CD8-positive, alpha-beta memory T cell (primary cell): ENCODE results near the gene ZNF426. TPM values are rescaled to one million over a fixed set of nuclear protein-coding genes. Genes with fewer than 3 reads are reported as not detected.
"Not testable (repeated sequence)": the region's sequence is repeated elsewhere in the genome, so short reads cannot be mapped to it uniquely, and the experiment has no call there.

Experiments used
- CTCF ChIA-PET: fragments of 350-600 bp; sonication (Branson Sonifier 250); formaldehyde crosslinking; loops from one replicate; lab custom pipeline; 2021; ENCODE audit warnings: antibody characterized with exemption; lab: Charles Lee
- POLR2A ChIA-PET: fragments of 350-600 bp; sonication (Branson Sonifier 250); formaldehyde crosslinking; loops from one replicate; lab custom pipeline; 2021; ENCODE audit warnings: antibody characterized with exemption; lab: Charles Lee
- DNase-seq, 5 donors: peaks; one replicate each; pipeline versions ENCODE4 v3.0.0 to v3.0.0-alpha.2; 2020 to 2022; ENCODE audit warnings: mixed read lengths in 1 of 5
- H3K27ac ChIP-seq: one replicate; pipeline ENCODE4 v1.7.0; 2013; ENCODE audit warnings: low read depth, mild to moderate bottlenecking, low read length, moderate library complexity
- H3K27me3 ChIP-seq: 2 replicates; pipeline ENCODE4 v1.7.0; 2013; ENCODE audit warnings: low read length, mild to moderate bottlenecking; ENCODE audit not compliant: insufficient read depth, poor library complexity, severe bottlenecking
- H3K36me3 ChIP-seq: 2 replicates; pipeline ENCODE4 v1.7.0; 2013; ENCODE audit warnings: mild to moderate bottlenecking, low read length, moderate library complexity; ENCODE audit not compliant: insufficient read depth
- H3K4me1 ChIP-seq: 2 replicates; pipeline ENCODE4 v1.7.0; 2013; ENCODE audit warnings: mild to moderate bottlenecking, low read length, moderate library complexity; ENCODE audit not compliant: insufficient read depth
- H3K4me3 ChIP-seq: 2 replicates; pipeline ENCODE4 v1.7.0; 2013; ENCODE audit warnings: mild to moderate bottlenecking, low read length
- H3K9me3 ChIP-seq: 2 replicates; pipeline ENCODE4 v1.7.0; 2013; ENCODE audit warnings: mild to moderate bottlenecking, low read length
- H3K27ac Mint-ChIP-seq, 8 donors: one replicate each; pipeline ENCODE4 v1.8.0; 2020 to 2021; ENCODE audit warnings: mixed read lengths in 8 of 8, mild to moderate bottlenecking in 6 of 8, inconsistent platforms in 3 of 8, moderate library complexity in 3 of 8
- H3K27me3 Mint-ChIP-seq, 2 donors: one replicate each; pipeline ENCODE4 v1.8.0; 2020 to 2021; ENCODE audit warnings: mixed read lengths in 2 of 2, mild to moderate bottlenecking in 1 of 2, moderate library complexity in 1 of 2
- H3K36me3 Mint-ChIP-seq, 3 donors: one replicate each; pipeline ENCODE4 v1.8.0; 2020 to 2021; ENCODE audit warnings: mixed read lengths in 3 of 3, inconsistent platforms in 1 of 3, mild to moderate bottlenecking in 1 of 3
- H3K4me1 Mint-ChIP-seq, 3 donors: one replicate each; pipeline ENCODE4 v1.8.0; 2020 to 2021; ENCODE audit warnings: mixed read lengths in 3 of 3, inconsistent platforms in 1 of 3, mild to moderate bottlenecking in 1 of 3
- H3K4me3 Mint-ChIP-seq, 7 donors: one replicate each; pipeline ENCODE4 v1.8.0; 2020 to 2021; ENCODE audit warnings: mixed read lengths in 7 of 7, mild to moderate bottlenecking in 6 of 7, moderate library complexity in 4 of 7, inconsistent platforms in 2 of 7
- H3K9me3 Mint-ChIP-seq, 5 donors: one replicate each; pipeline ENCODE4 v1.8.0; 2020 to 2022; ENCODE audit warnings: mixed read lengths in 5 of 5, mild to moderate bottlenecking in 3 of 5, moderate library complexity in 2 of 5, inconsistent platforms in 1 of 5
- polyA plus RNA-seq: library from polyadenylated mRNA; unstranded; fragments of 300-500 nt; fragmentation: Illumina TruSeq; gene quantifications from one replicate; pipeline ENCODE4 v1.2.3, GENCODE V29; 2021
- total RNA-seq, 2 experiments: library from RNA; stranded (reverse); gene quantifications; one replicate each; pipeline ENCODE4 v1.2.3, GENCODE V29; 2021

ZNF426 gene
- total and polyA plus RNA-seq, 3 experiments from 2014 or later, result 17.9 to 18.7 (median 18.5) TPM

- H3K9me3 Mint-ChIP-seq, result peaks cover 43 to 95% (median 91%) of the 10 kb centered on the region in 5 donors
- peaks cover 0 to 4% (median 0%) of the 10 kb centered on the region in 3 donors for H3K4me1 Mint-ChIP-seq
- H3K27me3 Mint-ChIP-seq, result no peaks in the 10 kb centered on the region
- H3K36me3 ChIP-seq, result peaks cover 56% of the 10 kb centered on the region
- DNase-seq, result no peak
- H3K27me3 ChIP-seq, result no peaks in the 10 kb centered on the region
- no peaks in the 10 kb centered on the region for H3K4me1 ChIP-seq
- CTCF ChIA-PET, result no interaction called here
- H3K4me3 ChIP-seq, result peak overlapping the region; percentile 34
- no peak overlapping the region for H3K27ac ChIP-seq
- POLR2A ChIA-PET, result no interaction called here
- H3K36me3 Mint-ChIP-seq, result peaks cover 41 to 88% (median 78%) of the 10 kb centered on the region in 3 donors
- peak overlapping the region in 1 of 7 donors; percentile 28 for H3K4me3 Mint-ChIP-seq
- H3K9me3 ChIP-seq, result peaks cover 80% of the 10 kb centered on the region
- H3K27ac Mint-ChIP-seq, result no peak overlapping the region
These were observed 27.7 kb upstream of the ZNF426 start for GRCh38 chr19:9565900-9566705.

GRCh38 chr19:9552536-9553274 is 14.3 kb upstream of the ZNF426 start:
- H3K27me3 Mint-ChIP-seq, result no peaks in the 10 kb centered on the region
- H3K4me1 ChIP-seq, result no peaks in the 10 kb centered on the region
- H3K27me3 ChIP-seq, result no peaks in the 10 kb centered on the region
- ChIA-PET CTCF (interaction anchor here (0.8 kb wide), 1 partner anchor 10 kb away, joined by 4 read pairs; no protein-coding TSS in a partner anchor), POLR2A (no interaction called here)
- H3K4me1 Mint-ChIP-seq, result no peaks in the 10 kb centered on the region
- H3K27ac Mint-ChIP-seq, result no peak overlapping the region
- H3K27ac ChIP-seq, result no peak overlapping the region
- H3K4me3 Mint-ChIP-seq, result no peak overlapping the region
- DNase-seq, result no peak
- no peaks in the 10 kb centered on the region for H3K36me3 ChIP-seq
- H3K4me3 ChIP-seq, result no peak overlapping the region
- H3K9me3 Mint-ChIP-seq, result peaks cover 24 to 49% (median 41%) of the 10 kb centered on the region in 5 donors
- peaks cover 10% of the 10 kb centered on the region for H3K9me3 ChIP-seq
- peaks cover 0 to 44% (median 13%) of the 10 kb centered on the region in 3 donors for H3K36me3 Mint-ChIP-seq

- no peaks in the 10 kb centered on the region for H3K27me3 Mint-ChIP-seq
- DNase-seq, result no peak
- Histone ChIP-seq H3K4me1 (no peaks in the 10 kb centered on the region), H3K4me3 (no peak overlapping the region), H3K9me3 (peaks cover 6% of the 10 kb centered on the region), H3K27ac (no peak overlapping the region), H3K27me3 (no peaks in the 10 kb centered on the region), H3K36me3 (no peaks in the 10 kb centered on the region)
- H3K27ac Mint-ChIP-seq, result no peak overlapping the region
- ChIA-PET CTCF (interaction anchor here (1.3 kb wide), 1 partner anchor 13 kb away, joined by 4 read pairs; no protein-coding TSS in a partner anchor), POLR2A (no interaction called here)
- H3K9me3 Mint-ChIP-seq, result peaks cover 18 to 31% (median 23%) of the 10 kb centered on the region in 5 donors
- no peaks in the 10 kb centered on the region for H3K4me1 Mint-ChIP-seq
- H3K36me3 Mint-ChIP-seq, result peaks cover 0 to 27% (median 1%) of the 10 kb centered on the region in 3 donors
- no peak overlapping the region for H3K4me3 Mint-ChIP-seq
These were observed 9.4 kb upstream of the ZNF426 start for GRCh38 chr19:9547870-9548269.

GRCh38 chr19:9541281-9541680 is 2.8 kb upstream of the ZNF426 start:
- H3K9me3 Mint-ChIP-seq, result peaks cover 0 to 12% (median 7%) of the 10 kb centered on the region in 5 donors
- H3K36me3 ChIP-seq, H3K9me3 ChIP-seq, DNase-seq, H3K4me3 ChIP-seq, H3K27me3 Mint-ChIP-seq, H3K4me1 ChIP-seq, H3K4me3 Mint-ChIP-seq, H3K27ac Mint-ChIP-seq, POLR2A ChIA-PET, H3K27me3 ChIP-seq, CTCF ChIA-PET, H3K27ac ChIP-seq: not testable (repeated sequence)
- peaks cover 22 to 37% (median 27%) of the 10 kb centered on the region in 3 donors for H3K4me1 Mint-ChIP-seq
- H3K36me3 Mint-ChIP-seq, result peaks cover 0 to 17% (median 13%) of the 10 kb centered on the region in 3 donors

GRCh38 chr19:9539921-9540320 is 1.5 kb upstream of the ZNF426 start:
- H3K9me3 ChIP-seq, H3K27ac ChIP-seq, CTCF ChIA-PET, H3K27me3 ChIP-seq, H3K4me3 ChIP-seq, H3K27me3 Mint-ChIP-seq, H3K4me1 ChIP-seq, DNase-seq, POLR2A ChIA-PET: not testable (repeated sequence)
- Mint-ChIP-seq H3K9me3 (peaks cover 0 to 19% (median 8%) of the 10 kb centered on the region in 5 donors), H3K4me3 (peak overlapping the region; percentile 7 to 99 (median 98)), H3K27ac (peak overlapping the region in 7 of 8 donors; percentile 25 to 99 (median 98)), H3K4me1 (peaks cover 25 to 43% (median 33%) of the 10 kb centered on the region in 3 donors), H3K36me3 (peaks cover 12 to 31% (median 27%) of the 10 kb centered on the region in 3 donors)
- peaks cover 17% of the 10 kb centered on the region for H3K36me3 ChIP-seq

GRCh38 chr19:9539201-9539600 is 756 bp upstream of the ZNF426 start:
- POLR2A ChIA-PET, H3K9me3 ChIP-seq, H3K4me1 ChIP-seq, DNase-seq, H3K27me3 Mint-ChIP-seq, CTCF ChIA-PET, H3K27me3 ChIP-seq: not testable (repeated sequence)
- peak overlapping the region; percentile 25 to 100 (median 99) for H3K27ac Mint-ChIP-seq
- peak overlapping the region; percentile 95 to 99 (median 98) for H3K4me3 Mint-ChIP-seq
- H3K4me1 Mint-ChIP-seq, result peaks cover 25 to 43% (median 33%) of the 10 kb centered on the region in 3 donors
- H3K36me3 Mint-ChIP-seq, result peaks cover 15 to 38% (median 34%) of the 10 kb centered on the region in 3 donors
- H3K9me3 Mint-ChIP-seq, result peaks cover 2 to 22% (median 8%) of the 10 kb centered on the region in 5 donors
- Histone ChIP-seq H3K27ac (peak overlapping the region; percentile 96), H3K4me3 (peak overlapping the region; percentile 98), H3K36me3 (peaks cover 21% of the 10 kb centered on the region)

GRCh38 chr19:9535934-9536333 is 2.5 kb downstream of the ZNF426 start:
- Histone ChIP-seq H3K4me1 (peaks cover 9% of the 10 kb centered on the region), H3K27me3 (no peaks in the 10 kb centered on the region), H3K9me3 (peaks cover 11% of the 10 kb centered on the region), H3K4me3 (no peak overlapping the region), H3K36me3 (peaks cover 52% of the 10 kb centered on the region), H3K27ac (no peak overlapping the region)
- peaks cover 25 to 43% (median 33%) of the 10 kb centered on the region in 3 donors for H3K4me1 Mint-ChIP-seq
- no peak overlapping the region for H3K27ac Mint-ChIP-seq
- peaks cover 43 to 70% (median 66%) of the 10 kb centered on the region in 3 donors for H3K36me3 Mint-ChIP-seq
- DNase-seq, result no peak
- CTCF ChIA-PET, result interaction anchor here (0.9 kb wide), 1 partner anchor 14 kb away, joined by 3 read pairs; no protein-coding TSS in a partner anchor
- peak overlapping the region in 6 of 7 donors; percentile 27 to 62 (median 54) for H3K4me3 Mint-ChIP-seq
- H3K9me3 Mint-ChIP-seq, result peaks cover 13 to 52% (median 32%) of the 10 kb centered on the region in 5 donors
- no peaks in the 10 kb centered on the region for H3K27me3 Mint-ChIP-seq
- POLR2A ChIA-PET, result no interaction called here
